Measurements from ENCODE around the gene INSIG2.

- no peak for TF ChIP-seq CTCF (conservative IDR thresholded peaks at IDR 0.05; ENCODE audit: low read depth, low read length)
- TF ChIP-seq EZH2 (IDR thresholded peaks at IDR 0.05; ENCODE audit: borderline replicate concordance, low read depth, low read length, poor library complexity, severe bottlenecking): no peak
Measured at GRCh38 chr2:118134650-118135049, 46.4 kb downstream of the INSIG2 start.
